Placental epithelial cell (primary cell): ENCODE results near the gene PRRC2C. TPM values are rescaled to one million over a fixed set of nuclear protein-coding genes. Genes with fewer than 3 reads are reported as not detected.

Experiments used
- small RNA-seq: library from RNA; depleted of rRNA; stranded (forward); fragments of <200 nt; gene quantifications from one replicate; pipeline ENCODE3, GENCODE V24; 2012
- total RNA-seq: library from RNA; depleted of rRNA; stranded (reverse); fragments of >200 nt; gene quantifications from 2 replicates; pipeline ENCODE4 v1.2.3, GENCODE V29; 2012

The PRRC2C gene
- 38.9 and 50.9 TPM in 2 replicates for total RNA-seq

DNA sequence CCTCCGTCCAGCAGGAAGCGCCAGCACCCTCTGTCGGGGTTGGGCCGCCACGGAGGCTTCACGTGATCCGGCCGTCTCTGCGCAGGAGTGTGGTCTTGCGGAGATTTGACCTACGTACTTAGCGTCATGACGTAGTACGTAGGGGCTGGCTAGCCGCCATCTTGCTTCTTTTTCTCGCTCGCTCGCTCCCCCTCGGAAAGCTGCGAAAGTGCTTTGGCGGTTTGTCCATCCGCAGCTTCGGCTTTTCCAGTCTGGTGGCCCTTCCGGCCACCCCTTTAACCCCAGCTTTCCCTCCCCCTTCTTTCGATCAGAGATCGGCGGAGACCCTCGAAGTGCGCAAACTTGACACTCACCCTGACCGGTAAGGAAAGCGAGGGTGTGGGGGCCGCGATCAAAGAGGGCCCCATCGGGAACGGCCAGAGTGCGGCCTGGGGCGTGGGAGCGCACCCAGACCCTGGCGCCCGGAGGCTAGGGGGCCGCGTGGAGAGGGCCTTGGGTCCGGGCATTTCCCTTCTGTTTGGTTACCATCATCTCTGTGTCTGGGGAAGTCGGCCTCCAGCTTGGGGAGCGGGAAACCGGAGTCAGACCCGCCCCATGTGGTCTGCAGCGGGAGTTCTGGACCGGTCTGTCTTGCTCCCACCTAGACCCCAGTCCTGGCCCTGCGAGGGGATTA, at the start of gene PRRC2C:
PRRC2C (plus strand) TSS at position 156 of the 673 bp plus-strand sequence. CDS start 26,559 bp downstream, outside the sequence.

DNA sequence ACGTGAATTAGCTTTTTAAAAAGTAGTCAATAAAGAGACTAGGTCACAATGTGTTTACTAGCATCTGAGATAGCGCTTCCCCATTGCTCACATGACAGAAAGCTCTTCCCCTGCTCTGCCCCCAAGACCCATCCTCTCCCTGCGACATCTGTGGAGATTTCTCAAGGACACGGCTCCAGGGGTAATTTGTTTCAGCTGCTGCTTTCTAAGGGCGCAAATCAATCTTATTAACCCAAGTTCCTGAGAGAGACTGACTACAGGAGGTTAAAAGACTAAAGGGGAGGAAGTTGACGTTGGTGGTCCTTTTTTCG, 136.8 kb downstream of the PRRC2C start, which contains the start of gene MYOCOS:
MYOCOS (plus strand) TSS at position 92 of the 311 bp plus-strand sequence. CDS start 1,641 bp downstream, outside the sequence.

Small RNA genes within 50 kb of the gene (small RNA-seq; reads per million reads assigned to genes)
- not detected for gene CYCSP53

Other genes starting within 250 kb of the PRRC2C start
- not detected in 2 replicates for gene FMO1, start 237.0 kb upstream of the PRRC2C start, total RNA-seq
- 4.8 and 5.1 TPM in 2 replicates for gene FMO4, start 171.3 kb upstream of the PRRC2C start, total RNA-seq
- gene MYOCOS, start 136.7 kb downstream of the PRRC2C start, total RNA-seq = not detected in 2 replicates
- gene MYOC, start 167.2 kb downstream of the PRRC2C start, total RNA-seq = not detected in 2 replicates